ENCODE results near the gene NDUFB7.

The NDUFB7 gene

DNA sequence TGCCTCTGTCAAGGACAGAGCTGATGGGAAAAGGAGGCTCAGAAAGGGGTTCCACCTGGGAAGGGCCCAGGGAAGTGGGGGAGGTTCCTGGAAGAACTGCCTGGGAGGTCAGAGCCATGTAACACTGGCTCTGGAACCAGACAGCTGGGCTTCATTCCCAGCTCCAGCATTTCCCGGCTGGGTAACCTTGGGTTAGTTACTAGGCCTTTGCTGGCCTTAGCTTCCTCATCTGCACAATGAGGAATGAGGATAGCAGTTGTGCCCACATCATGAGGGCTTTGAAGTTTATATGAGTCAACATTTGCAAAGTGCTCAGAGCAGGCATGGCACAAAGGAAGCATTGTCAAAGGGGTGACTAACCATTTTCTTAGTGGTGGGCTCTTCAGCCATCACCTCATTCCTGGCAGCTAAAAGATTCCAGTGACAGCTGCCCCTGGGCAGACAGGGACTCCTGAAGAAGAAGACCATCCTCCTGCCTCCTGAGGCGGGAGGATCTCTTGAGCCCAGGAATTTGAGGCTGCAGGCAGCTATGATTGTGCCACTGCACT lies 51.9 kb downstream of the NDUFB7 start:
- no peak for DNase-seq

DNA sequence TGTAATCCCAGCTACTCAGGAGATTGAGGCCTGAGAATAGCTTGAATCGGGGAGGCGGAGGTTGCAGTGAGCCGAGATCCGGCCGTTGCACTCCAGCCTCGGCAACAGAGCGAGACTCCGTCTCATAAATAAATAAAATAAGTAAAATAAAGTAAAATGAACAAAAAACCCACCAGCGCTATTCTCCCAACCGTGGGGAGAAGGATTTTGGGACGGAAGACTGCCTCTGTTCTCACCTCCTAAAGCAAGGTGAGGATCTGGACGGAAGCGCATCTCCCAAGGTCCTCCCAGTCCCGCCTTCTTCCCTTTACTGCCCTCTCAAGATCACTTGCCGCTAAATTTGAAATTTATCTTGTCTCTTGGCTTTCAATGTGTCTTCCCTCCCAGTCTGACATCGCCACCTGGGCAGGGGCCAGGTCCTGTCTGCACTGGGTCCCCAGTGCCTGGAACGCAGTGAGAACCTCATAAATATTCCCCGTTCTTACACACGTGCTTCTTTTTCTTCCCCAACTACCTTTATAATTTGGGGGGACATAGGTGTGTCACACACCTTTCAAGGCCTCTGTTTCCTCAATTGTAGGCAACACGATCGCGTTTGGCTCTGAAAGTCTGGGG lies 52.5 kb downstream of the NDUFB7 start:
- no peak for DNase-seq

DNA sequence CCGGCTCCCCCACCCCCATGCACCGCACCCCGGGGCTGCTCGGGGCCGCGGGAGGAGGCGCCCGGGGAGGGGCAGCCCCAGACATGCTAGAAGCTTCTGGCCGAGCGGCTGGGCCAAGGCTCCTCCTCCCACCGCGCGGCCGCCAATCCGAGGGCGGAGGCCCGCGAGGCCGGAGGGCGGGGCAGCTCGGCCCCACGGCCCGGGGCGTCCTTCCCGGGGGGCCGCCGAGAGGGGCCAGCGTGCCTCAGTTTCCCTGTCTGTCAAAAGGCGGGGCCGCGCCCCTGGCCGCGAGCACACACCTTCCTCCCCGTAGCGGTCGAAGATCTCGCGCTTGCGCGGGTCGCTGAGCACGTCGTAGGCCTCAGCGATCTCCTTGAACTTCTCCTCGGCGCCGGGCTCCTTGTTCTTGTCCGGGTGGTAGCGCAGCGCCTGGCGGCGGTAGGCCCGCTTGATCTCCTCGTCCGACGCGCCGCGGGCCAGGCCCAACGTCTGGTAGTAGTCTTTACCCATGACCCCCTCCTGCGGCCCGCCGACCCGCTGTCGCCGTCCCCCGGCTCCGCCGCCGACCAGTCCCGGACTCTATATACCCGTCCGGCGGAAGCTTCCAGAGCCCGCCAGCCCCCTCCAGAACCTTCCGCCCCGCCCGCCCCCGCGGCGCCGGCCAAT lies 53.9 kb downstream of the NDUFB7 start, which contains the start of gene DNAJB1:
TSS of gene DNAJB1 (minus strand) at position 558 of the 666 bp plus-strand sequence. CDS start at position 510, 48 bp downstream.
- peak; percentile 55 to 57 for DNase-seq

- no peak for DNase-seq
Measured at GRCh38 chr19:14517446-14517839, 54.4 kb downstream of the NDUFB7 start.

DNA sequence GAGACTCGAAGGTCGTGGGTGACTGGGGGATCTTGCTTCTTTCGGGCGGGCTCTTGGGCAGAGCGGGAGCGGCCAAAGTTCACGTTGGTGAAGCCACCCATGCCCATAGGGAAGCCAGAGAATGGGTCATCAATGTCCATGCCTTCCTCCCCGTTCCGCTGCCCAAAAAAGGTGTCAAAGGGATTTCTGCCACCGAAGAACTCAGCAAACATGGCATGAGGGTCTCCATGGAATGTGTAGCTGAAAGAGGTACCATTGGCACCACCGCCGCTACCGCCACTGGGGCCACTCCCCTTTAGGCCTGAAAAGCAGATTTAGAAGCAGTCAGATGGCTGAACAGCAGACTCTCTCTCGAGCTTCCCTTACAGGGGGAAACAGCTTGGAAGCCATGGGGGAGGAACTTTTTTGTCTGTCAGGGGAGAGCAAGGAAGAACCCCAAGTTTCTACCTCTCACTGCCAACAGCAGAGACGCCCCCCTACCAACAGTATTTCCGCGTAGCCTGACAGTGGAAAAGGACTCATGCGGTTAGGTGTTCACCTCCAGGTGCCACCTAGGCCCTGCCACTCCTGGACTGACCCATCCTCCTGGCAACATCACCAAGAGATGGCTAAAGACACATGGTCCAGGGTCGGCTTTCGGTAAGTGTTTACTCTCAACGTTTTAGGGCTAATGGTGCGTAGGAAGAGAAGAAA lies 55.0 kb downstream of the NDUFB7 start:
- DNase-seq: peak in 1 of 2 experiments; percentile 17
